ENCODE results near the gene SOX1.

DNA sequence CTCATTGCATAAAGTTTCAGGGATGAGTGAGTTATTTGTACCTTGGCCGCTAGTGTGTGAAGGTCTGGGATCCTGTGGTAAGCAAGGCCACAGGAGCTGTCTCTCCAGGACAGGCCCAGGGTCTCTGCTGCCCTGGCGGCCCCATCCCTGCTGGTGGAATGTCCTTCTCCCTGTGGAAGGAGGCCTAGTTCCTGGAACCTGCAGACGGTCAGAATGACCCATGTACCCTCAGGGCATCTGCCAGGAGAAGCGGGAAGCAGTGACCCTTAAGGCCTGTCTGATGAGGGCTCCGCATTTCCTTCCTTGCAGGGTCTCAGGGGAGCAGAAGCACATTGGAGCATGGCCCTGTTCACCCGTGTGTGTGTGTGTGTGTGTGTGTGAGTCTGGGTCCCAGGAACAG lies 32.1 kb upstream of the SOX1 start:
- no peak for TF ChIP-seq ZNF274 (IDR thresholded peaks at IDR 0.05; ENCODE audit: low read depth, low read length)
- TF ChIP-seq YY1 (IDR thresholded peaks at IDR 0.05; ENCODE audit: insufficient read depth, insufficient read length), result no peak

Measured in NT2/D1 (cell line).